GM19238 (cell line): ENCODE measurements around the gene FAM234B.

Experiments
- DNase-seq: peaks from one replicate; pipeline ENCODE4 v3.0.0; 2011; ENCODE audit warnings: low spot score; ENCODE audit not compliant: insufficient read length

FAM234B gene

GRCh38 chr12:13114251-13115052 is 70.3 kb downstream of the FAM234B start:
- no peak for DNase-seq

GRCh38 chr12:13116259-13116658 is 72.1 kb downstream of the FAM234B start:
- no peak for DNase-seq

GRCh38 chr12:13117029-13117428 is 72.8 kb downstream of the FAM234B start:
- no peak for DNase-seq

GRCh38 chr12:13119826-13120225 is 75.6 kb downstream of the FAM234B start:
- no peak for DNase-seq

- DNase-seq = no peak
These were observed 76.2 kb downstream of the FAM234B start for GRCh38 chr12:13120413-13120812.

GRCh38 chr12:13121568-13121967 is 77.4 kb downstream of the FAM234B start:
- DNase-seq = no peak

- no peak for DNase-seq
These were observed 80.7 kb downstream of the FAM234B start for GRCh38 chr12:13124656-13125505.

GRCh38 chr12:13125996-13126395 is 81.8 kb downstream of the FAM234B start:
- no peak for DNase-seq

GRCh38 chr12:13126494-13126893 is 82.3 kb downstream of the FAM234B start:
- no peak for DNase-seq

- no peak for DNase-seq
These were observed 83.3 kb downstream of the FAM234B start for GRCh38 chr12:13127444-13127843.

- no peak for DNase-seq
These were observed 84.2 kb downstream of the FAM234B start for GRCh38 chr12:13128291-13128965.

GRCh38 chr12:13130981-13131380 is 86.8 kb downstream of the FAM234B start:
- no peak for DNase-seq
